Activated CD8-positive, alpha-beta T cell treated with anti-CD3 and anti-CD28 coated beads for 36 hours (primary cell): Measurements from ENCODE around the gene CORO7. TPM values are rescaled to one million over a fixed set of nuclear protein-coding genes. Genes with fewer than 3 reads are reported as not detected.

ENCODE experiments used
- ATAC-seq: fragments of 200-7000 bp; cut with Tn5 transposase; one replicate; pipeline ENCODE4 v1.10.0; 2021; ENCODE audit warnings: mild to moderate bottlenecking, moderate library complexity
- CTCF ChIA-PET: fragments of 350-600 bp; sonication (Branson Sonifier 250); formaldehyde crosslinking; loops from one replicate; lab custom pipeline; 2021; ENCODE audit warnings: antibody characterized with exemption; lab: Charles Lee
- POLR2A ChIA-PET: fragments of 350-600 bp; sonication (Branson Sonifier 250); formaldehyde crosslinking; loops from one replicate; lab custom pipeline; 2021; ENCODE audit warnings: antibody characterized with exemption; lab: Charles Lee
- DNase-seq: peaks from one replicate; pipeline ENCODE4 v3.0.0-alpha.2; 2020
- H3K27ac Mint-ChIP-seq: one replicate; pipeline ENCODE4 v1.8.0; 2021; ENCODE audit warnings: mild to moderate bottlenecking, mixed read lengths
- H3K27me3 Mint-ChIP-seq: one replicate; pipeline ENCODE4 v1.8.0; 2021; ENCODE audit warnings: mixed read lengths
- H3K36me3 Mint-ChIP-seq: one replicate; pipeline ENCODE4 v1.8.0; 2021; ENCODE audit warnings: low read depth, mixed read lengths
- H3K4me1 Mint-ChIP-seq: one replicate; pipeline ENCODE4 v1.8.0; 2021; ENCODE audit warnings: low read depth, mixed read lengths
- H3K4me3 Mint-ChIP-seq: one replicate; pipeline ENCODE4 v1.8.0; 2021; ENCODE audit warnings: mild to moderate bottlenecking, moderate library complexity, mixed read lengths
- H3K9me3 Mint-ChIP-seq: one replicate; pipeline ENCODE4 v1.8.0; 2021; ENCODE audit warnings: mixed read lengths
- intact Hi-C: fragments of 100-400 bp; cut with micrococcal nuclease; formaldehyde crosslinking; loops from one replicate; pipeline ENCODE4 v1.10.0; 2022
- total RNA-seq, 2 experiments: library from RNA; stranded (reverse); gene quantifications; one replicate each; pipeline ENCODE4 v1.2.3, GENCODE V29; 2021
- TF ChIP-seq, protein P1 (sequence below): fragments of 200-600 bp; IDR thresholded peaks from one replicate; pipeline ENCODE4 v1.8.0; 2022; ENCODE audit warnings: antibody characterized with exemption, mild to moderate bottlenecking

The CORO7 gene
- total RNA-seq, 2 experiments from 2014 or later = 73.3 to 76.6 TPM

DNA sequence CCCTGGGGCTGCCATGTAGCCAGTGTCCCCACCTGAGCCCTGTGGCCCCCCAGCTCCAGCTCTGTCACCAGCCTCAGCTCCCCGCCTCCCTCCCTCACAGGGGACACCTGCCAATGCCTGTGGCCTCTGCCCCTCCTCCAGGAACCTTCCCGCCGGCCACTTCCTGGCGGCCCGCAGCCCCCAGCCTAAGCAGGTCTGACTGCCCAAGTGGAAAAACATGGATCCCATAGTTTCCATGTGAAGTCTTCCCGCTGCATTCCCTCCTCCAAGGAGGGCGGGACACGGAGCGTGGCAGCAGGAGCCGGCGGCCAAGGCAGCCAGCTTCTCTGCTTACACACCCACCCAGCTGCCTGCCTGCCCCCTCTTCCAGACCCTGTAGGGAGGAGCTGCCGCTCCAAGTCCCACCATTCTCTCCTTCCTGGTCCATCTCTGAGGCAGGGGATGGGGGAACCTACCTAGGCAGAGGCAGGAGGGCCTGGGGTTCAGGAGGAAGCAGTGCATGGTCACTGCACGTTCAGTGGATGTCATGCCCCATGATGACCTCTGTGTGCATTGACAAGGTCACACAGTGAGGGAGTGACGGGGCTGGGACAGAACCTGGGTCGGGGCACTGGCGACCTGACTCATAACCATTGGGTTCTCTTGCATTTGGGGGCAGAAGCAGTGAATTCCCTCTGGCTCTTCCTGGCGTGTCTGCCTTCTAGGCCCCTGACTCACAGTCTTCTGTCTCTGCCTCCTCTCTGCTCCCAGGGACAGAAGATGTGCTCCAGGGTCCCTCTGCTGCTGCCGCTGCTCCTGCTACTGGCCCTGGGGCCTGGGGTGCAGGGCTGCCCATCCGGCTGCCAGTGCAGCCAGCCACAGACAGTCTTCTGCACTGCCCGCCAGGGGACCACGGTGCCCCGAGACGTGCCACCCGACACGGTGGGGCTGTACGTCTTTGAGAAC is 36.0 kb downstream of the CORO7 start:
- Mint-ChIP-seq H3K4me3 (no peak overlapping the region), H3K27ac (no peak overlapping the region)
- POLR2A ChIA-PET = no interaction called here

GRCh38 chr16:4378999-4379690 is 37.3 kb downstream of the CORO7 start:
- no peaks in the 10 kb centered on the region for H3K27me3 Mint-ChIP-seq
- DNase-seq (no peak), ATAC-seq (no peak)
- POLR2A ChIA-PET = interaction anchor here (0.8 to 1.0 kb wide), 2 partner anchors 25 to 47 kb away, joined by 3 to 4 read pairs; no protein-coding TSS in a partner anchor
- H3K9me3 Mint-ChIP-seq = no peaks in the 10 kb centered on the region
- no peak overlapping the region for H3K27ac Mint-ChIP-seq
- H3K36me3 Mint-ChIP-seq = peaks cover 3% of the 10 kb centered on the region
- CTCF ChIA-PET = no interaction called here
- H3K4me3 Mint-ChIP-seq = no peak overlapping the region
- TF ChIP-seq, protein P1, sequence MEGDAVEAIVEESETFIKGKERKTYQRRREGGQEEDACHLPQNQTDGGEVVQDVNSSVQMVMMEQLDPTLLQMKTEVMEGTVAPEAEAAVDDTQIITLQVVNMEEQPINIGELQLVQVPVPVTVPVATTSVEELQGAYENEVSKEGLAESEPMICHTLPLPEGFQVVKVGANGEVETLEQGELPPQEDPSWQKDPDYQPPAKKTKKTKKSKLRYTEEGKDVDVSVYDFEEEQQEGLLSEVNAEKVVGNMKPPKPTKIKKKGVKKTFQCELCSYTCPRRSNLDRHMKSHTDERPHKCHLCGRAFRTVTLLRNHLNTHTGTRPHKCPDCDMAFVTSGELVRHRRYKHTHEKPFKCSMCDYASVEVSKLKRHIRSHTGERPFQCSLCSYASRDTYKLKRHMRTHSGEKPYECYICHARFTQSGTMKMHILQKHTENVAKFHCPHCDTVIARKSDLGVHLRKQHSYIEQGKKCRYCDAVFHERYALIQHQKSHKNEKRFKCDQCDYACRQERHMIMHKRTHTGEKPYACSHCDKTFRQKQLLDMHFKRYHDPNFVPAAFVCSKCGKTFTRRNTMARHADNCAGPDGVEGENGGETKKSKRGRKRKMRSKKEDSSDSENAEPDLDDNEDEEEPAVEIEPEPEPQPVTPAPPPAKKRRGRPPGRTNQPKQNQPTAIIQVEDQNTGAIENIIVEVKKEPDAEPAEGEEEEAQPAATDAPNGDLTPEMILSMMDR = no peak
- H3K4me1 Mint-ChIP-seq = peaks cover 4% of the 10 kb centered on the region
- intact Hi-C loops = no loop called here

More for the DNA sequence above, 36.0 kb downstream of the CORO7 start:
- peaks cover 3% of the 10 kb centered on the region for H3K36me3 Mint-ChIP-seq
- TF ChIP-seq, protein P1 = no peak
- intact Hi-C loops = no loop called here
- CTCF ChIA-PET = no interaction called here
- DNase-seq (no peak), ATAC-seq (no peak)
- H3K27me3 Mint-ChIP-seq = no peaks in the 10 kb centered on the region
- H3K4me1 Mint-ChIP-seq = peaks cover 2% of the 10 kb centered on the region
- H3K9me3 Mint-ChIP-seq = no peaks in the 10 kb centered on the region

DNA sequence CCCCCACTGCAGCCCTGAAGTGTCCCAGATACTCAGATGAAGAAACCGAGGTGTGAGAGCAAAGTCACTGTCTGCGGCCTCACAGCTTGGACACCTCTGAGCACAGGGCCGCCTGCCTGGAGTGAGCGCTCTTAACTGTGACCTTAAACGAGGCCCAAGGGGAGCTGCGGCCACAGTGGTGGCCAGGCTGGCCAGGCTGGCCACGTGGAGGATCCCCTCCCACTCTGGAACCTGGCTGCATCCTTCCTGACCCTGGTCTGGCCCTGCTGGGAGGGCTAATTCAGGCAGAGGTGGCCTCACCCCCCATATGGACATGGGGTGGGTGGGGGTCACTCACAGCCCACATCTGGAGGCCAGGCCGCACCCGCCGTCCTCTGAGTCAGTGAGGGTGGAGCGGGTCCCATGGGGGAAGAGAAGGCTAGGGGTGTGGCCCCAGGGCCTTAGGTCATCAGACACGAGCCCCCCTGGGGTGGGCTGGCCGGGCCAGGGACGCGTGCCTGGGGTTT is 38.2 kb downstream of the CORO7 start:
- no peak overlapping the region for H3K4me3 Mint-ChIP-seq
- H3K9me3 Mint-ChIP-seq = no peaks in the 10 kb centered on the region
- H3K27ac Mint-ChIP-seq = no peak overlapping the region
- ChIA-PET CTCF (interaction anchor here (0.7 to 0.9 kb wide), 2 partner anchors 25 to 26 kb away, joined by 3 read pairs; no protein-coding TSS in a partner anchor), POLR2A (no interaction called here)
- peaks cover 4% of the 10 kb centered on the region for H3K4me1 Mint-ChIP-seq
- DNase-seq = no peak
- no peak for ATAC-seq
- peaks cover under 1% of the 10 kb centered on the region for H3K36me3 Mint-ChIP-seq
- intact Hi-C loops = no loop called here
- no peaks in the 10 kb centered on the region for H3K27me3 Mint-ChIP-seq
- TF ChIP-seq, protein P1 = no peak

DNA sequence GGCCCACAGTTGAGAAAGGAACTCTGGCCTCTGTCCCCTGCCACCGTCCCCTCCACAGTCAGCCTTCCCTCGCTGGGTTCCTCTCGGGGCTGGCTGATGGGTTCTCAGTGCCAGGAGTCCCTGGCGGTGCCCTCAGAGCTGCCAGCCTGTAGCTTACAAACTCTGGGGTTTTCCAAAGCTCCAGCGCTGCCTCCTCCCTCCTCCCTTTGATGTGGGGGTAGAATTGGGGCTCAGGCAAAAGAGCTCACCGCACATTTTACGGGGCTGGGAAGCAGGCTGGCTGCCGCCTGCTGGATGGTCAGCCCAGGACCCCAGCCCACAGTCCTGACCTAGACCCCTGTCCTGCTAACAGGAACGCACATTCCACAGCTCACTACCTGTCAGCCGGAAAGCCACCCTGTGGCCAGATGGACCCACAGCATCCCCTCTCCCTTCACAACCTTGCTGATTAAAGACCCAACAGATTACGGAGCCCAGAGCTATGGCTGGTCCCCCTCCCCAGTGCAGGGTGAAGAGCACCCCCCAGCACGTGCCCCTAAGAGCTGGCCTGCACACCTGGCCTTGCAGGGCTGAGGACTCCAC is 38.7 kb downstream of the CORO7 start:
- CTCF ChIA-PET = interaction anchor here (0.7 to 0.9 kb wide), 2 partner anchors 25 to 26 kb away, joined by 3 read pairs; no protein-coding TSS in a partner anchor

More for the DNA sequence above, 38.7 kb downstream of the CORO7 start:
- intact Hi-C loops = no loop called here
- Mint-ChIP-seq H3K36me3 (no peaks in the 10 kb centered on the region), H3K9me3 (no peaks in the 10 kb centered on the region), H3K27me3 (no peaks in the 10 kb centered on the region), H3K27ac (no peak overlapping the region), H3K4me3 (no peak overlapping the region), H3K4me1 (peaks cover 7% of the 10 kb centered on the region)
- POLR2A ChIA-PET = no interaction called here
- DNase-seq (no peak), ATAC-seq (no peak)
- TF ChIP-seq, protein P1 = no peak
